ENCODE measurements around the gene TRIM45.

The TRIM45 gene

DNA sequence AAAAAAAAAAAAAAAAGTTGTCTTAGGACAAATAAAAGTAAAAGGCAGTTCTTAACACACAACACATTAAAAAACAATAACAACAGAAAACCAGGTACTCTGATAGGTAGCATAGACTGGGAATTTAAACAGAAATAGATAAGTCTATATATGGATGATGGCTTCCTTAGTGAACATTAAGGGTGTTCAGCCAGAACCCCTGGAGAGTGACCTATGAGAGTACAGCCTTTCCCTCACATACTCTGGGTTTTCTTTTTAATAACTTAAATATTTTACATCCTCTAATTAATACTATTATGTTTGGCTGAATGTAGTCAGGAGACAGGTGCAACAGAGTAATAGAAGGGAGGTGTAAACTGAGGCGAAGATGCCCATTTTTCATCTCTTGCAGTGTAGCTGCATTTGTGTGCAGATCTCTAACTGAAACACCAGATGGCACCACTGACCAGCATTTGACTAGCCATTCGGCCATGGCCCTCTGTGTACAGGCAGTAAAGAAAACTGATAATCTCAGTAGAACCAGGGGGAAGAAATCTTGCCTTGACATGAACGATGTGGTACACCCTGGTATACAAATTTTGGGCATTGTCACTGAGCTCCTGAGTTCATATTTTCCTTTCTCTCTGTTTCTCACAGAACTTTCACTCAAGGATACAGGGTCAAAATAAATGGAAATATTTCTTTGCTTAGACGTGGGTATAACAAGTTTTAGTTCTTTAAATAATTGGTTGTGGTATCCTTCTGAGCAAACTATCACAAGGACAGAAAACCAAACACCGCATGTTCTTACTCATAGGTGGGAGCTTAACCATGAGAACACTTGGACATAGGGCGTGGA, 53.8 kb downstream of the TRIM45 start:
- H3K27me3 ChIP-seq (replicated peaks), result no peaks in the 10 kb centered on the region
- H3K4me3 ChIP-seq (ENCODE audit: low read depth, low read length), result no peak overlapping the region
- H3K27ac ChIP-seq, result peak overlapping the region; percentile 9
- H3K36me3 ChIP-seq (replicated peaks), result no peaks in the 10 kb centered on the region
- TF ChIP-seq CTCF (IDR thresholded peaks at IDR 0.05; ENCODE audit: low read depth, low read length, missing control alignments), result peak; percentile 85
- in situ Hi-C loops (cut with HindIII; ENCODE audit: low pct_ligation_motif_present, low sequenced_read_pairs), result loop anchor here (25.0 kb wide), 1 partner anchor 330 kb away; no protein-coding TSS in a partner anchor
- DNase-seq, result peak; percentile 51

DNA sequence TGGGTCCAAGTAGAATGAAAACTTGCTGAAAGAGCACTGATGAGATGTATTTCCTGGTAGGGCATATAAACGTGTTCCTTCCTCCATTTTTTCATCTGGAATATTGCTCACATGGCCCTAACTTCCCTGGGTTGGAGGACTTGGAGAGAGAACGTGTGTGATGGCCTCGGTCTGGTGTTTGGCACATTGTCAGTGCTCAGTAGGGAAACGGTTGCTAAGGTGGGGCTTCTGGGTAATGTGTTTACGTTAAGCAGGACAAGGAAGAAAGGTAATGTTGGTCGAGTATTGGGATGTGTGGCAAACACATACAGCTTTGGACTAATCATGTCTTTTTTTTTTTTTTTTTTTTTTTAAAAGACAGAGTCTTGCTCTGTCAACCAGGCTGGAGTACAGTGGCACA, 55.2 kb downstream of the TRIM45 start:
- TF ChIP-seq CTCF (IDR thresholded peaks at IDR 0.05; ENCODE audit: low read depth, low read length, missing control alignments), result no peak
- no peak overlapping the region for H3K27ac ChIP-seq
- in situ Hi-C loops (cut with HindIII; ENCODE audit: low pct_ligation_motif_present, low sequenced_read_pairs), result loop anchor here (25.0 kb wide), 1 partner anchor 329 kb away; no protein-coding TSS in a partner anchor
- no peaks in the 10 kb centered on the region for H3K36me3 ChIP-seq (replicated peaks)
- no peaks in the 10 kb centered on the region for H3K27me3 ChIP-seq (replicated peaks)
- no peak for DNase-seq
- H3K4me3 ChIP-seq (ENCODE audit: low read depth, low read length), result no peak overlapping the region

- TF ChIP-seq CTCF (IDR thresholded peaks at IDR 0.05; ENCODE audit: low read depth, low read length, missing control alignments), result no peak
- DNase-seq, result peak; percentile 83
- no peaks in the 10 kb centered on the region for H3K36me3 ChIP-seq (replicated peaks)
- H3K4me3 ChIP-seq (ENCODE audit: low read depth, low read length), result no peak overlapping the region
- no peaks in the 10 kb centered on the region for H3K27me3 ChIP-seq (replicated peaks)
- H3K27ac ChIP-seq, result peak overlapping the region; percentile 47
- in situ Hi-C loops (cut with HindIII; ENCODE audit: low pct_ligation_motif_present, low sequenced_read_pairs), result loop anchor here (25.0 kb wide), 1 partner anchor 325 kb away; no protein-coding TSS in a partner anchor
Measured at GRCh38 chr1:117061986-117062415, 59.5 kb downstream of the TRIM45 start.
